ENCODE results near the gene MFAP4.

MFAP4 gene

DNA sequence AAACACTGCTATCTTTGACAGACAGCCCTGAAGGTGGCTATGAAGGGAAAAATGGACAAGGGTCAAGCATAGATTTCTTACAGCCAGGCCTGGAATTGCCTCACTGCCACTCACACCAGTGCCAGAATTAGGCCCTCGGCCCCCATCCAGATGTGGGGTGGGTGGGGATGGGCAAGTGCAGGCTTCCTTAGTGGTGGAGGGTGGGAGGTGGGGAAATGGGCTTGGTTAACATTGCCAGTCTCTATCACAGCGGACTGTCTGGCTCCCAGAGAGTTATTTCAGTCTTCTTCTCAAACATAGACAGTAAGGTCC is 49.3 kb downstream of the MFAP4 start:
- Histone ChIP-seq H3K27me3 (ENCODE audit: insufficient read depth, poor library complexity, severe bottlenecking) (no peaks in the 10 kb centered on the region), H3K4me3 (replicated peaks; ENCODE audit: insufficient read depth, low read length) (no peak overlapping the region), H3K27ac (replicated peaks) (no peak overlapping the region)
- TF ChIP-seq, protein P1, sequence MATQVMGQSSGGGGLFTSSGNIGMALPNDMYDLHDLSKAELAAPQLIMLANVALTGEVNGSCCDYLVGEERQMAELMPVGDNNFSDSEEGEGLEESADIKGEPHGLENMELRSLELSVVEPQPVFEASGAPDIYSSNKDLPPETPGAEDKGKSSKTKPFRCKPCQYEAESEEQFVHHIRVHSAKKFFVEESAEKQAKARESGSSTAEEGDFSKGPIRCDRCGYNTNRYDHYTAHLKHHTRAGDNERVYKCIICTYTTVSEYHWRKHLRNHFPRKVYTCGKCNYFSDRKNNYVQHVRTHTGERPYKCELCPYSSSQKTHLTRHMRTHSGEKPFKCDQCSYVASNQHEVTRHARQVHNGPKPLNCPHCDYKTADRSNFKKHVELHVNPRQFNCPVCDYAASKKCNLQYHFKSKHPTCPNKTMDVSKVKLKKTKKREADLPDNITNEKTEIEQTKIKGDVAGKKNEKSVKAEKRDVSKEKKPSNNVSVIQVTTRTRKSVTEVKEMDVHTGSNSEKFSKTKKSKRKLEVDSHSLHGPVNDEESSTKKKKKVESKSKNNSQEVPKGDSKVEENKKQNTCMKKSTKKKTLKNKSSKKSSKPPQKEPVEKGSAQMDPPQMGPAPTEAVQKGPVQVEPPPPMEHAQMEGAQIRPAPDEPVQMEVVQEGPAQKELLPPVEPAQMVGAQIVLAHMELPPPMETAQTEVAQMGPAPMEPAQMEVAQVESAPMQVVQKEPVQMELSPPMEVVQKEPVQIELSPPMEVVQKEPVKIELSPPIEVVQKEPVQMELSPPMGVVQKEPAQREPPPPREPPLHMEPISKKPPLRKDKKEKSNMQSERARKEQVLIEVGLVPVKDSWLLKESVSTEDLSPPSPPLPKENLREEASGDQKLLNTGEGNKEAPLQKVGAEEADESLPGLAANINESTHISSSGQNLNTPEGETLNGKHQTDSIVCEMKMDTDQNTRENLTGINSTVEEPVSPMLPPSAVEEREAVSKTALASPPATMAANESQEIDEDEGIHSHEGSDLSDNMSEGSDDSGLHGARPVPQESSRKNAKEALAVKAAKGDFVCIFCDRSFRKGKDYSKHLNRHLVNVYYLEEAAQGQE (IDR thresholded peaks at IDR 0.05; ENCODE audit: insufficient replicate concordance, low read depth): no peak
- no peak for DNase-seq (ENCODE audit: low read depth in 1 of 2, low spot score in 1 of 2)

DNA sequence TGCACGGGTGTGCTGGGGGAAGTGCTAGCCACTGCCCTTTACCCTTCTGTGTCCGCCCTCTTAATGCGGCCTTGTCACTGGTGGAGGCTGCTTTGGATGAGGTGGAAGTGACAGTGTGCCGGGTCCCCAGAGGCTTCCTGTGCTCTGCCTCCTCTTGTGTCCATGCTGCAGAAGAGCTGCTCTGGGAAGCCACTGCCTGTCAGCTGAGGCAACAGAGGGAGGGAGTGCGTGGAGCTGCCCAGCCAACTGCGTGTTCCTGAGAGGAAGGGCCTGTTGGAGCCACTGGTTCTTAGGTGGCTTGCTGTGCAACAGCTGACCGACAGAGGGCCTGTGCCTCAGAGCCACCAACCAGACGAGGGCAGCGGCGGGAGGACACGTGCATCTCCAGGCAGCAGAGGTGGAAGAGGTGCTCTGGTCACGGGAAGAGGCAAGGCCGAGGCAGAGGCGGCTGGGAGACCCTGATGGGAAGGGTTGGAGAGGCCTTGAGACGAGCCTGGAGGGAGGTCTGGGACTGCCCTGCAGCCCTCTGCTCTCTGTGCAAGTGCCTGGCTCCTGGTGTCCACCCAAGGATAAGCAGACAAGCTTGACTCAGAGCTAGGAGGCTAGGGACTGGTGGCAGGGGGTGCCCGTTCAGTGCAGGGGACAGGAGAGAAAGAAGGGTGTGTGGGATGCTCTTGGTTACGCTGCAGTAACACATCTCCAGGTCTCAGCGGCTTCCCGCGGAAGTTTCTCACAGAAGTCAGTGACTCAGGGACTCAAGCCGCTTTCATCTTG is 49.9 kb downstream of the MFAP4 start:
- H3K27me3 ChIP-seq (ENCODE audit: insufficient read depth, poor library complexity, severe bottlenecking): no peaks in the 10 kb centered on the region
- TF ChIP-seq SPI1 (IDR thresholded peaks at IDR 0.05; ENCODE audit: borderline replicate concordance, low read depth) (no peak), POLR2AphosphoS5 (IDR thresholded peaks at IDR 0.05; ENCODE audit: low read depth) (no peak), GABPA (IDR thresholded peaks at IDR 0.05; ENCODE audit: low read depth) (no peak)
- TF ChIP-seq, protein P2, sequence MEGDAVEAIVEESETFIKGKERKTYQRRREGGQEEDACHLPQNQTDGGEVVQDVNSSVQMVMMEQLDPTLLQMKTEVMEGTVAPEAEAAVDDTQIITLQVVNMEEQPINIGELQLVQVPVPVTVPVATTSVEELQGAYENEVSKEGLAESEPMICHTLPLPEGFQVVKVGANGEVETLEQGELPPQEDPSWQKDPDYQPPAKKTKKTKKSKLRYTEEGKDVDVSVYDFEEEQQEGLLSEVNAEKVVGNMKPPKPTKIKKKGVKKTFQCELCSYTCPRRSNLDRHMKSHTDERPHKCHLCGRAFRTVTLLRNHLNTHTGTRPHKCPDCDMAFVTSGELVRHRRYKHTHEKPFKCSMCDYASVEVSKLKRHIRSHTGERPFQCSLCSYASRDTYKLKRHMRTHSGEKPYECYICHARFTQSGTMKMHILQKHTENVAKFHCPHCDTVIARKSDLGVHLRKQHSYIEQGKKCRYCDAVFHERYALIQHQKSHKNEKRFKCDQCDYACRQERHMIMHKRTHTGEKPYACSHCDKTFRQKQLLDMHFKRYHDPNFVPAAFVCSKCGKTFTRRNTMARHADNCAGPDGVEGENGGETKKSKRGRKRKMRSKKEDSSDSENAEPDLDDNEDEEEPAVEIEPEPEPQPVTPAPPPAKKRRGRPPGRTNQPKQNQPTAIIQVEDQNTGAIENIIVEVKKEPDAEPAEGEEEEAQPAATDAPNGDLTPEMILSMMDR (IDR thresholded peaks at IDR 0.05; ENCODE audit: insufficient read depth, low read length): no peak
- TF ChIP-seq, protein P1 (IDR thresholded peaks at IDR 0.05; ENCODE audit: insufficient replicate concordance, low read depth): no peak
- H3K4me3 ChIP-seq (replicated peaks; ENCODE audit: insufficient read depth, low read length): no peak overlapping the region
- no peak for DNase-seq (ENCODE audit: low read depth in 1 of 2, low spot score in 1 of 2)
- H3K27ac ChIP-seq (replicated peaks): no peak overlapping the region

DNA sequence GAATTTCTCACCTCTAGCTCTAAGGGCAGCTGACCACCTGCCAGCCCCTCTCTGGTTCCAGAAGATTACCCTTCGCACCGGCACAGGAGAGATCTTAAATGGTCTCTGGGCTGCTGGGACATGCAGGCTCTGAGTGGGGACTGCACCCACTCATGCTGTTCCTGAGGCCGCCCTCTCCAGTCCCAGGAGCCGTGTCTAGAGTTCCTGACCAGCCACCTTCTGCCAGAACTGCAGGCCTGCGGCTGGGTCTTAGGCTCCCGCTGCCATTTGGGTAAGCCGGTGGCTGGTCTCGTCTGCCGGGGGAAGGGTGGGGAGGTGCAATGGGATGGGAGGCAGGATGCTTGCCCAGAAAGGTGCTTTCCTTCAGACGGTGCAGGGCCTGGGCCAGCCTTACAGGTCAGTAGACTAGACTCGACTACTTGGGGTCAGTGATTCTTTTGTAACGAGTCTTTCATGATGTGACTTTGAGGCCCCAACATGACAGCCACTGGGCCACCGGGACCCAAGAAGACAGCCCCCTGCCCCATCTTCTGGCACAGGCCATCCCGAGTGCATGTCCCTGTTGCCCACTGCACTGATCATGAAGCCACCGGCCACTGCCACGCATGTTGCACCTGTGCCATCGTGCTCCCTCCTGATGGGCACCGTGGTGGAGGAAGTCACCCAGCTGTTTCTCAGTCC is 50.9 kb downstream of the MFAP4 start:
- TF ChIP-seq, protein P2 (IDR thresholded peaks at IDR 0.05; ENCODE audit: insufficient read depth, low read length): no peak
- TF ChIP-seq GABPA (IDR thresholded peaks at IDR 0.05; ENCODE audit: low read depth) (no peak), POLR2AphosphoS5 (IDR thresholded peaks at IDR 0.05; ENCODE audit: low read depth) (no peak), SPI1 (IDR thresholded peaks at IDR 0.05; ENCODE audit: borderline replicate concordance, low read depth) (no peak)
- TF ChIP-seq, protein P1 (IDR thresholded peaks at IDR 0.05; ENCODE audit: insufficient replicate concordance, low read depth): no peak
- Histone ChIP-seq H3K27ac (replicated peaks) (no peak overlapping the region), H3K27me3 (ENCODE audit: insufficient read depth, poor library complexity, severe bottlenecking) (no peaks in the 10 kb centered on the region), H3K4me3 (replicated peaks; ENCODE audit: insufficient read depth, low read length) (no peak overlapping the region)
- DNase-seq (ENCODE audit: low read depth in 1 of 2, low spot score in 1 of 2): no peak
